MG63 (cell line): Measurements from ENCODE around the gene ROPN1B. TPM values are rescaled to one million over a fixed set of nuclear protein-coding genes. Genes with fewer than 3 reads are reported as not detected.
"Not testable (repeated sequence)": the region's sequence is repeated elsewhere in the genome, so short reads cannot be mapped to it uniquely, and the experiment has no call there.

Source experiments
- DNase-seq: peaks from one replicate; pipeline ENCODE4 v3.0.0-alpha.2; 2020
- H3K27me3 ChIP-seq: fragments of 250-450 bp; sonication (Bioruptor Pico); 2 replicates; pipeline ENCODE4 v1.5.1; 2020; ENCODE audit warnings: mild to moderate bottlenecking, moderate library complexity
- H3K36me3 ChIP-seq: fragments of 250-450 bp; sonication (Bioruptor Pico); 2 replicates; pipeline ENCODE4 v1.5.1; 2020; ENCODE audit warnings: mild to moderate bottlenecking, moderate library complexity
- H3K4me3 ChIP-seq: fragments of 250-450 bp; sonication (Bioruptor Pico); 2 replicates; pipeline ENCODE4 v1.5.1; 2020; ENCODE audit warnings: mild to moderate bottlenecking, moderate library complexity
- H3K9me3 ChIP-seq: fragments of 250-450 bp; sonication (Bioruptor Pico); 2 replicates; pipeline ENCODE4 v1.5.1; 2020; ENCODE audit warnings: mild to moderate bottlenecking, moderate library complexity
- total RNA-seq: library from RNA; depleted of rRNA; stranded (reverse); fragments of >200 nt; shearing (Covaris generic); gene quantifications from 2 replicates; pipeline ENCODE4 v1.2.3, GENCODE V29; 2014; ENCODE audit warnings: low replicate concordance; rRNA removed

The ROPN1B gene
- not detected in 2 replicates for total RNA-seq

DNA sequence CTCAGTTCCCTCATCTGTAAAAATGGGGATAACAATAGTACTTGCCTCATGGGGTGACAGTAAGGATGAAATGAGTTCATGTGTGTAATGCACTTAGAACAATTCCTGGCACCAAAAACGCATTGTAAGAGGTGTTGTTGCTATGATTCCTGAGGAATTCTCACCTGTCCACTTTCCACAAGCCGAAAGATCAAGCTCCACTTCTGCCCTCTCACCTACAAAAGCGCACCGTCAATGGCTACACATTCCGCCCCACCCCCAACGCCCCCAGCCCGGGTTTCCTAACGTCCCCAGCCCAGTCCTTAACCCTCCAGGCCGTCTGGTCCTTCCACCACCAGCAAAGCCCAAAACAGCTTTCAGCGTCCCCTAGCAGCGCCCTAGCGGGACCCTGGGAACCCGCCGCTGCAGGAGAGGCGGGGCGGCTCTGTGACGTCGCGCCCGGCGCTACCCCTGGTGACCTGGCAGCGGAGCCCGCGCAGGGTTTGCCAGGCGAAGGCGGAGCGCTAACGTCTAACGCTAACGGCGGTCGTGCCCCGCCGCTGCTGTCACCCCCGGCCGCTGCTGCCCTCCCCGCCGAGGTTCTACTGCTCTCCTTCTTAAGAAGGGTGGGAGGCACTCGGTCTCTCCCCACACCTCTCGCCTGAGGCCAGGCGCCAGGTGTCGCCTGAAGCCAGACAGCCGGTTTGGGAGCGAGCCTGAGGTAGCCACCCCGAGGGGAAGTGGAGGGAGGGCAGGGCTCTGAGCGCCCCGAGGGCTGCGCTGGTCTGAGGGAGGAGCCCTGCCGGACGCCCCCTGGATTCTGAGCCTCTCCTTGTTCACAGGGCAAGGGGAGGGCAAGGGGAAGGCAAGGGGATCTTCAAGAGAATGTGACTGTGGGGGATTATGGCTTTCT lies at the start of gene ROPN1B:
Gene ROPN1B (plus strand): TSS at position 478 of the 892 bp plus-strand sequence. CDS start 2,877 bp downstream, outside the sequence.
- H3K9me3 ChIP-seq, DNase-seq, H3K4me3 ChIP-seq, H3K36me3 ChIP-seq: not testable (repeated sequence)
- H3K27me3 ChIP-seq: peaks cover 55% of the 10 kb centered on the region

DNA sequence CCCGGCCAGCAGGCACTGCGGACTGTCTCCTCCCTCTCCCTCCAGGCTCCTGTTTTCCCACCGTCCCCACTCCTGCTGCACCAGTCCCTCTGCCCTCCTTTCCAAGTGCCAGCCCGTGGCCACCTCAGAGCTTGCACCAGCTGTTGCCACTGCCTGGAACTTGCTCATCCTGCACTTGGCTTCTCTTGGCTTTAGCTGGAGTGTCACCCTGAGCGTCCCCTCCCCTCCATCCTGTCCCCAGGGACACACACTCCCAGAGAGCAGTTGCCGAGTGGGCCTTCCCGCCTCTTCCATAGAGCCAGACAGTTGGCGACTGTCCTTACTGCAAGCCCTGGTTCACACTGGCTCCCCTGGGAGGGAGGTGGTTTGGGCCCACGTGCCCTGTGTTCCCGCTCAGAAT lies 48.8 kb upstream of the ROPN1B start:
- H3K36me3 ChIP-seq, H3K9me3 ChIP-seq, H3K4me3 ChIP-seq, DNase-seq, H3K27me3 ChIP-seq: not testable (repeated sequence)

DNA sequence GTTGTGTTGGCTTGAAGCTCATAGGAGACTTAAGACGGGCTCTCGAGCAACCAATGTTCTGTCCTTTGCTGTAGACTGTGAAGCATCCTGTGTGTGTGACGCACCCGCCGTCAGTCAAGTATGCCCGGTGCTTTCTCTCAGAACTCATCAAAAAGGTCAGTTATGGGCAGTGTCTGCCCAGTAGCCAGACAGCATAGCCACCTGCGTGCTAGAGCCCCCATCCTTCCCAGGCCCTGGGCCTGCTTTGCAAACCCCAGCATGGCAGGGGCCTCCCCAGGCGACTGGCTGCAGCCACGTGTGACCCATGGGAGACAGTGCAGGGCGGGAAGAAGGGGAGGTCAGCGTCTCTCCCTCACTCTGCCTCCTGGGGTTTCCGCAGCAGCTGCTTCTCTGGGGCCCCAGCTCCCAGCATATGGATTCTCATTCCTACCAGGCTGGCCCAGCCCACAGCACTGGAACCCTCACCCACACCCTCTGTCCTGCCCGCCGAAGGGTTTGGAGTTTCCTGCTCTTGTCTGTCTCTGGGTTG lies 48.2 kb upstream of the ROPN1B start:
- H3K27me3 ChIP-seq, H3K4me3 ChIP-seq, DNase-seq, H3K9me3 ChIP-seq, H3K36me3 ChIP-seq: not testable (repeated sequence)

DNA sequence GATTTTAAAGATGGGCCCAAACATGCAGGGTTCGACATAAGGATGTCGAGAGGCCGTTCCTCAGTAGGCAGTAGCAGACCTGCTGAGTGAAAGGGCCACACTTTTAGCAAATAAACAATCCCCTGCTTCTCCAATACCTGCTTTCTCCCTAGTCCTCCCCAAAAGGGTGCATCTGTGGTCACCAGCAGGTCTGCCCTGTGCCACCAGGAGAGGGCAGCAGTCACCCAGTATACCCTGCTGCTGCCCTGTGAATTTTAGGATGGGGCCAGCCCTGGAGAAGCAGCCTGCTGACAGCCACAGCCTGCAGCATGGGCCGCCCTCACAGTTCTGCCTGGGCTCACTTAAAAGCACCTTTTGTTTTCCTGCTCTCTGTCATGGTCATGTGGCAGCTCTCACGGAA lies 47.3 kb upstream of the ROPN1B start:
- H3K27me3 ChIP-seq, H3K4me3 ChIP-seq, H3K36me3 ChIP-seq, H3K9me3 ChIP-seq: not testable (repeated sequence)
- DNase-seq: peak; percentile 65

DNA sequence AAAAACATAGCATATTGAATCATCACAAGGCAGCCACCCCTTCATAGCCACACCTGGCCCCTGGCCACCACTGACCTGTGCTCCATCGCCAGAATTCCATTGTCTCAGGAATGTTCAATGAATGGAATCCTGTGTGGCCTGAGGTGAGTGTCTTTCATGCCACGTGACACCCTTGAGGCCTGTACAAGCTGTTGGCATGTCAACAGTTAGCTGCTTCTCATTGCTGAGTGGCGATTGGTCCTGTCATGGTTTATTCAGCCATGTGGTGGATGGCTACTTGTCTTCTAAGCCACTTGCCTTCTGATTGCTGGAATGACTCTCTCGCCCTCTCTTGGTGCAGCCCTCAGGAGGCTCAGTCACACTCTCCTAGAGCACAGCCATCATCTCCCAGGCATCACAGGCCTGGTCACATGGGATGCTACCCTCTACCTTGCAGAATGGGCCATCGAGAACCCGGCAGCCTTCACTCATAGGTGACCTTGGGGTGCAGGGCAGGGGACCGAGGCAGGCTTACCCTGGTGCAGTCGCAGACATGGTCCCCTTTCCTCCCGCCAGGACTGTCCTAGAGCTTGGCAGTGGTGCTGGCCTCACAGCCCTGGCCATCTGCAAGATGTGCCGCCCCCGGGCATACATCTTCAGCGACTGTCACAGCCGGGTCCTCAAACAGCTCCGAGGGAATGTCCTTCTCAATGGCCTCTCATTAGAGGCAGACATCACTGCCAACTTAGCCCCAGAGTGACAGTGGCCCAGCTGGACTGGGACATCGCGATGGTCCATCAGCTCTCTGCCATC lies 45.5 kb upstream of the ROPN1B start:
- peak; percentile 13 for DNase-seq
- H3K9me3 ChIP-seq, H3K36me3 ChIP-seq, H3K27me3 ChIP-seq, H3K4me3 ChIP-seq: not testable (repeated sequence)

DNA sequence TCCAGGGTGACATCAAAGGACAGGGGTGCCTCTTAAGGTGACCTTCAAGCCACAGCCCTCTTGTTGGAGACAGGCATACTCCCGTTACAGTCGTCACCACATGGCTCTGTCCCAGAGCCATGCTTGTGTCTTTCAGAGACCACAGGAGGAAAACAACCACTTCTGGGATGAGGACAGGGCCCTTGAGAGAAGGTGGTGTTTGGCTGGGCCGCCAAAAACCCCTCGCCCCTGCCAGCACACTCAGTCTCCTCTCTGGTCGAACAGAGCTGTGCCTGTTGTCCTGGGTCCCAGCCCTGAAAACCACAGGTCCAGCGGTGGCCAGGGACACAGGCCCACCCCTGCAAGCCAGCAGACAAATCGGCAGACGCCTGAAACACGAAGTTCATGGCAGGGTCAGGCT lies 44.7 kb upstream of the ROPN1B start:
- H3K9me3 ChIP-seq, H3K4me3 ChIP-seq, DNase-seq, H3K27me3 ChIP-seq, H3K36me3 ChIP-seq: not testable (repeated sequence)

DNA sequence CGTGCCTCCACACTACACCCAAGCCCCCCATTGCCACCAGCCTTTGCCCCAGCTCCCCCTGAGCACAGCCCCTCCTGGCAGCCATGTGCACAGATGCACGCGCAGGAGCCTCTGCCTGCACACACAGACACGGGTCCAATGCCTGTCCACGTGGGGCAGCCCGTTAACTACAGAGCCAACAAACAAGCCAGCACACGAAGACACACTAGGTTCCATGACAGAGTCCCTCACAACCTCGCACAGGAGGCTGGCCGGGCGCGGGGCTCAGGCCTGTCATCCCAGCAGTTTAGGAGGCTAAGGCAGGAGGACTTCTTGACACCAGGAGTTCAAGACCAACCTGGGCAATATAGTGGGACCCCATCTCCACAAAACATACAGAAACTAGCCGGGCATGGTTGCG lies 43.3 kb upstream of the ROPN1B start:
- H3K27me3 ChIP-seq, DNase-seq, H3K36me3 ChIP-seq: not testable (repeated sequence)

DNA sequence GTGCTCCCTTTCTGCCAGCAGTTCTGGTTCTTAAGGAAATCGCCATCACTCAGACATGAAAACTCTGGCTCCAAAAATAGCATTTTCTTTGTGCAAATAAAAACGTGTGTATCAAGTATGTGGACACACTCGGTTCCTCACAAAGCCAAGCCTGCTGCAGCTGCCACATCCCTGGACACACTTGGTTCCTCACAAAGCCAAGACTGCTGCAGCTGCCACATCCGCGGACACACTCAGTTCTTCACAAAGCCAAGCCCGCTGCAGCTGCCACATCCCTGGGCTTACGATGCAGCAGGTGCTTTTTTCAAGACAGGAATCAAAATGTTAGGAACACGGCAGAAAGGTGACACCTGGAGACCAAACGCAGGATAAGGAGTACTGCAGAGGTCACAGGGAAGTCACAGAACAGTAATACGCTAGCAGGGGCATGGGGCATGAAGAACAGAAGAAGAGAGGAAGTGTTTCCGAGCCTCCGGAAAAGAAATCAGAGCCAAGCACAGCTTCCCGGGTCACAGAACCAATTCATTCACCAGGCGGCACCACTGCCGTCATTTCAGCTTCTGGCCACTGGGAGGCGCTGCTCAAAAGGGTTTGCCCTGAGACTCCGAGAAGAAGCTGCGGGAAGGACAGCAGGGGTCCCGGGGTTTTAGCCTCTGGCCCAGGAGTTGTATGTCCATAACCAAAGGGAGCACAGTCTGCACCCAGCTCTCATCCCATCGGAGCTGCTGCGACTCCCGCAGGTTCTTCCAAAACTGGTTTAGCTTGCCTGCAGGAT lies 40.0 kb upstream of the ROPN1B start:
- peak; percentile 49 for DNase-seq
- H3K36me3 ChIP-seq, H3K4me3 ChIP-seq, H3K27me3 ChIP-seq, H3K9me3 ChIP-seq: not testable (repeated sequence)

More for the DNA sequence above, 43.3 kb upstream of the ROPN1B start:
- H3K9me3 ChIP-seq, H3K4me3 ChIP-seq: not testable (repeated sequence)

DNA sequence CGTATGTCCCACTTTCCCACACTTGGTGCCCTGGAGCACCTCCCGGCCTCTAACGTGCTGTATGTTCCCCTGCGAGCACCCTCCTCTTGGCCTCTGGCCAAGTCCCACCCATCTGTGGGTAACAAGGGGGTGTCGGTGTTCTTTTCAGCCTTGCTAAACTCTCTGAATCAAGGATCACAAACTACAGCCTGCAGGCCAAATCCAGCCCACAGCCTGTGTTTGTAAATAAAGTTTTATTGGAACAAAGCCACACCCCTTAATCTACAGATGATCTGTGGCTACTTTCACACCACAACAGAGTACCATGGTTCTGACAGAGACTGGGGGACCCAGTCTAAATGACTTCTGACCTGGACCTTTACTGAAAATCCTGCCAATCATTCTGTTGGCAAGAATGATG lies 39.2 kb upstream of the ROPN1B start:
- H3K9me3 ChIP-seq, H3K4me3 ChIP-seq, H3K36me3 ChIP-seq, H3K27me3 ChIP-seq, DNase-seq: not testable (repeated sequence)

DNA sequence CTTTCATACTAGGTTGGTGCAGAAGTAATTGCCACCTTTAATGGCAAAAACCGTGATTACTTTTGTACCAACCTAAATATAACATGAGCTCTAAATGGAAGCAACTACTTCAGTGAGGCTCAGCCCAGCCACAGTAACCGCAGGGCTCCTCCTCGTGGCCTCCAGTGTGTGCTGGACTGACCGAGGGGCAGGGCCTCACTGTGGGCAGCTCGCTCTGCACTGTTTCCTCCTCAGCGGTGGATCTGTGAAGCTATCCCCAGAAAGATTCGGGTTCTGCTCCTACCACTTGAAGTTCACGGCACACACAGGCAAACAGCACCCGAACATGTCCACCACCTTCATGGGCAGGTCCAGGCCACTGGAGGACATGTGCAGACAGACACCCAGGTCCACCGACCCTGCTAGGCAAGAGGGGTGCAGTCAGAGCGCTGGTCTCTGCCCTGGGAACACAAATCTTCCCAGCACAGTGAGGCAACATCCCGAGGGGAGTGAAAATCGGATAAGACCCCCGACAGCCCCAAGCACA lies 37.6 kb upstream of the ROPN1B start:
- not testable (repeated sequence) for H3K36me3 ChIP-seq, H3K4me3 ChIP-seq, H3K9me3 ChIP-seq

DNA sequence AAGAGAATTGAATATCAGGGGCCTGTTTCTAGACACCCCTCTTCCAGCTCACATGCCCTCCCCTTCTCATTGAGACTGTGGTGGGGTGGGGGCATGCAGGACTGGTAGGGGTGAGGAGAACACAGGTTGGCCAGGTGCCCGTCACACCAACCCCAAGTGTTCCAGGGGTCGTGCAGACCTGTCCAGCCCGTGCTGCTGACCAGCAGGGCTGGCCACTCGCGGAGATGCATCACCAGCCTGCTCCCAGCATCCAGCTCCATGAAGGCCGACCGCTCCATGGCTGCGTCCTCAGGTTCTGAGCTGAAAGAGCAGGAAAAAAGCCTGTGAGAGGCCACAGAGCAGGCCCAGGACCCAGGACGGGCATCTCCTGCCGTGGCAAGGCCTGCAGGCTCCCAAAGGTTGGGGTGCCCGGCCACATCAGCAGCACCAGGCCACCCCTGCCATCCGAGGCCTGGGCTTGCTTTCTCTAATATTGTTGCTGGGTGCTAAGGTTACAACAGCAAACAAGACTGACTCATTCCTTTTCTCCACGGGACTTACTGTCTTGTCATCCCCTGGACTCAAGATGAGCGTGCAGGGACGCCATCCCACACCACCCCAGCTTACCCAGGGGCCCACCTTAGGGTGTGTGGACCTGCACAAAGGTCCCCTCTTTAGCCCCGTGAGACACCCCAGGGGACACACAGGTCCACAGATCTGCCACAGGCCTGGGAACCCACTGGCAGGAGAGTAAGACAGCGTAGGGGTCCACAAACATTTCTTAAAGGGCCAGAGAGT lies 35.4 kb upstream of the ROPN1B start:
- H3K4me3 ChIP-seq, H3K9me3 ChIP-seq, H3K36me3 ChIP-seq, H3K27me3 ChIP-seq, DNase-seq: not testable (repeated sequence)

More for the DNA sequence above, 37.6 kb upstream of the ROPN1B start:
- DNase-seq, H3K27me3 ChIP-seq: not testable (repeated sequence)

DNA sequence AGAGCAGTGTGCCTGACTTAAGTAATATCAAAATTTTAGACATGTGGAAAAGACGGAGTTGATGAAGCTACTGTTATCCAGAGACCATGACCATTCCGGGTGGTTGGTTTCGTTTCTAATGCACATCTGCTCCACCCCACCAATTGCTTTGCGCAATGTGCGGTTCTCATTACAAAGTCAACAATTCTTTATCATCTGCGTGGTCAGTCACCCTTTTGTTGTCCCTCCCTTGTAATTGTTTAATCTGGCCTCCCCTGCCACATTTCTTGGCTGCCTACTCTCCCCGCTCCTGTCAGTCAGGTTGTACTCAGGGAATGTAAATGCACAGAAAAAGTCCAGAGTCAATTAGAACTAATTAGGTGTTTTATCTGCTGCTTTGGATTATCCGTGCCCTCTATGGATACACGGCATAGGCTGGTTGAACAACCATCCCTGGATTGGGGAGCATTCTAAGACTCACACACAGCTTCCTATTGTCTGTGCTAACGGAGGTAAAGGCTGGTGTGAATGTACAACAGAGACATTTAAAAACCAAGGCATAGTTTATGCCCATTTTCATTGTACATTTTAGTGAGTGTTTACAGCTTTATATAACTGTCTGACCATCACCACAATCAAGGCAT lies 33.6 kb upstream of the ROPN1B start:
- not testable (repeated sequence) for H3K36me3 ChIP-seq, H3K9me3 ChIP-seq, DNase-seq, H3K4me3 ChIP-seq, H3K27me3 ChIP-seq

DNA sequence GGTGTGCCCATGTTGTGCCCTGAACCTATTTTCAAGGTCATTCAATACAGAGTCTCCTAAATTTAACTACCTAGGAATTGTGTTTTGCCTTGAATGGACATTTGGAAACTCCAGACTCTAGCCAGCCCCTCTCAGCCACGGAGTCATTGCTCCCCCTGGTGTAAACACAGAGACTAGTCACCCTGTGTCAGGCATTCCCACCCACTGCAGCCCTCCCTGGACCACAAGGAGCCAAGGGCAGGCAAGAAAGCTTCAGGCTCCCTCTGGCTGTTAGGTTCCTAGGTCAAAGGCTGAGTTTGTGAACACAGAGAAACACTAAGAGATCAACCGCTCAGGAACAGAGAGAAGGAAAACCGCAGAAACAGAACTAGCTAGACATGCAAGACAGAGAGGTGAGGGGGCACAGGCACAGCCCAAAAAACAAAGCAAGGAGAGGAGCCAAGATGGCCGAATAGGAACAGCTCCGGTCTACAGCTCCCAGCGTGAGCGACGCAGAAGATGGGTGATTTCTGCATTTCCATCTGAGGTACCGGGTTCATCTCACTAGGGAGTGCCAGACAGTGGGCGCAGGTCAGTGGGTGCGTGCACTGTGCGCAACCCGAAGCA lies 32.7 kb upstream of the ROPN1B start:
- DNase-seq: peak; percentile 25
- not testable (repeated sequence) for H3K4me3 ChIP-seq, H3K9me3 ChIP-seq, H3K27me3 ChIP-seq, H3K36me3 ChIP-seq

DNA sequence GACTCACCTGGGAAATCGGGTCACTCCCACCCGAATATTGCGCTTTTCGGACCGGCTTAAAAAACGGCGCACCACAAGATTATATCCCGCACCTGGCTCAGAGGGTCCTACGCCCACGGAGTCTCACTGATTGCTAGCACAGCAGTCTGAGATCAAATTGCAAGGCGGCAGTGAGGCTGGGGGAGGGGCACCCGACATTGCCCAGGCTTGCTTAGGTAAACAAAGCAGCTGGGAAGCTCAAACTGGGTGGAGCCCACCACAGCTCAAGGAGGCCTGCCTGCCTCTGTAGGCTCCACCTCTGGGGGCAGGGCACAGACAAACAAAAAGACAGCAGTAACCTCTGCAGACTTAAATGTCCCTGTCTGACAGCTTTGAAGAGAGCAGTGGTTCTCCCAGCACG lies 32.1 kb upstream of the ROPN1B start:
- not testable (repeated sequence) for DNase-seq, H3K4me3 ChIP-seq, H3K27me3 ChIP-seq, H3K9me3 ChIP-seq, H3K36me3 ChIP-seq

DNA sequence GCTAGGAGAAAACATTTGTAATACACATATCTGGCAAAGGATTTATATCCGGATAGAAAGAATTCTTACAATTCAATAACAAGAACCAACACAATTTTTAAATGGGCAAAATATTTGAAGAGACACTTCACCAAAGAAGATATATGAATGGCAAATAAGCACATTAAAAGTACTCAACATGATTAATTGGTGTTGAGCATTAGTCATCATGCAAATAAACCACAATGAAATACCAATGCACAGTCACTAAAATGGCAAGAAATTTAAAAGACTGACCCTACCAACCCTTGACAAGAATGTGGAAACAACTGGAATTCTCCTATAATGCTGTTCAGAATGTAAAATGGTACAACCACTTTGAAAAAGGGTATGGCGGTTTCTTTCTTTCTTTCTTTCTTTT lies 21.2 kb upstream of the ROPN1B start:
- not testable (repeated sequence) for H3K9me3 ChIP-seq, H3K4me3 ChIP-seq, H3K36me3 ChIP-seq, DNase-seq
- H3K27me3 ChIP-seq: peaks cover 36% of the 10 kb centered on the region
